Activated naive CD4-positive, alpha-beta T cell treated with anti-CD3 and anti-CD28 coated beads, Interleukin-2, amount 50 U/mL, for 16 hours (primary cell): ENCODE data around the gene NRP2.

Experiments
- DNase-seq: peaks from one replicate; pipeline ENCODE4 v3.0.0-alpha.2; 2020

Gene NRP2

DNA sequence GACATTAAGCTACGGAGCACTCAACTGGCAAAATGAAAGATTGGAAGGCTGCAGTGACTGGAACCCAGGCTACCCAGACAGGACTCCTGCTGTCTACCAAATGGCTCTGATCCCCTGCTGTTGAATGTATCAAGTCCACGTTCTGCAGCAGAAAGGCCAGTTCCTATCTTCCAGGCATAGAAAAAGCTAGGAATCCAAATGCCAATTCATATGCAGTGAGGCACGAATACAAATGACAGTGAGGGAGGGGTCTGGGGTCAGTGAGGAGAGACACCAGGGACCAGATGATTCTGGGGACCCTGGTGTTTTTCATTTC lies 5.3 kb downstream of the NRP2 start:
- no peak for DNase-seq

GRCh38 chr2:205688417-205689200 lies 6.3 kb downstream of the NRP2 start:
- no peak for DNase-seq

DNA sequence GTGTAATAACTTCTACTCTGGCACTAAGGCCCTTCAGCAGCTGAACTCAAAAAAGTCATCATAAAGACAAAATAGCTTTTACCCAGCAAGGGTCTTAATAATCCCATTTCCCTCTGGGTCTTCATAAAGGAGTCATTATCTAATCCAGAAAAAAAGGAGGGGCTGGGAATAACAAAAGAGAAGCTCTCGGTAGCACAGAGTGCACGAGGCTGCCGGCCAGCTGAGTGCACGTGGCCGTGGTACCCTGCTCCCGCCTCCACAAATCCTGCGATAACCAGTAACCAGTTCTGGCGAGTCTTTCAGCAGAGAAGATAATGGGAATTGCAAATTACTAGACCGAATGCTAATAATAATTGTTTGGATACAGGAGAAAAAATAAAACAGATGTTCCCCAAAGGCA lies 7.5 kb downstream of the NRP2 start:
- no peak for DNase-seq

DNA sequence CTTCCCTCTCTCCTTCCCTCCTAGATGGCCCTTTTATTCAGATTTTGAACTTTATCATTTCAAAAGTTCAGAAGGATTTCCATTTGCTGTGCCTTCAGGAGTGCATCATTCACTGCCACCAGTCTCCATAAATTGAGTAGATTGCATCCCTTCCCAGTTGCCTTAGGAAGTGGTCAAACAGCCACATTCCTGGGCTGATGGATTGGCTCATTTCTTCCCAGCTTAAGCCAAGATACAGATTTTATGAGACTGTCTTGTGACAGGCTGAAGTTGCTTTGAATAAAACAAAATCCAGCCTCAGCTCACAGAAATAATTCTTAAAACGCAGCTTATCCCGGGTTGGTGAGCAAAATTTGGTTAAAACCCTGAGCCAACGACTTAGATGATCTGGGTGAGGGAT lies 9.8 kb downstream of the NRP2 start:
- DNase-seq: no peak

DNA sequence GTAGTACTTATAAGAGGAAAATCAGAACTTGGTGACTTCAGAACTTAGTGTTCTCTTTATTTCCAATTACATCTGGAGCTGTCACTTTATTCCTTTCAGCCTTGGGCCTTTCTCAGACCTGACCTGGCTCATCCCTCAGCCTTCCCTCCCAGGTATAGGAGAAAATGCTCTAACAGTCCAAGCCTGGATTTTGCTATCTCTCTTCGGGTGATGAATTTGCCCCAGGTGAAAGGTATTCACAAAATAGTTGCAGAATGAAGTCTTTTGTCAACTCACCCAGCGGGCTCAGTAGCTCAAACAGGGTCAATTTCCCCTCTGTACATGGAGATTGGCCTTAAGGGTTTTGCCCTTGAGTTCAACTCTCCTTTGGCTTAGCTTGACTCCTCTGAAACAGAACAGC lies 12.0 kb downstream of the NRP2 start:
- DNase-seq: no peak

- DNase-seq: no peak
These were observed 13.2 kb downstream of the NRP2 start for GRCh38 chr2:205695460-205695991.

DNA sequence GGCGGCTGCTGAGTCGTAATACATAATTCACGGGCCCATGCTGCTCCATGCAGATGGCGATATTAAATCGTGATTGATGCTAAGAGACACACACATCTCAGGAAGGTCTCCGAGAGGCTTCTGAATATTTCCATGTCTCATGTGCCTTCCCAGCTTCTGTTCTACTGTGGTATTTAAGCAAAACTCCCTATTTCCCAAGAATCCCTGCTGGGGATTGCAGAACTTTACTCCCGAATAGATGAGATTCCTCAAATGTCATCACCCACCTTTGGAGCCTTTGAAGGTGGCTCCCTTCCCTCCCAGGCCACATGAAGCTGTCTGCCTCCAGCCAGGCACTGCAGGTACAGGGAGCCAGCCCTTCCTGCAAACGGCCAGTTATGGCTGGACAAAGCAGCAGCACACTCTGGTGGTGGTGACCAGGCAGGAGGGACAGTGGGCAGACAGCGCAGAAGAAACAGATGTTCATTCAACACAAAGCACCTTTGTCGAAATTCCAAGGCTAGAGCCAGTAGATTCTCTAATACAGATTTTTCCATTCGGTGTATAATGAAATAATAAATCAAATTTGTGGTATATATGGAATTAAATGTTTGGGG lies 14.1 kb downstream of the NRP2 start:
- no peak for DNase-seq

DNA sequence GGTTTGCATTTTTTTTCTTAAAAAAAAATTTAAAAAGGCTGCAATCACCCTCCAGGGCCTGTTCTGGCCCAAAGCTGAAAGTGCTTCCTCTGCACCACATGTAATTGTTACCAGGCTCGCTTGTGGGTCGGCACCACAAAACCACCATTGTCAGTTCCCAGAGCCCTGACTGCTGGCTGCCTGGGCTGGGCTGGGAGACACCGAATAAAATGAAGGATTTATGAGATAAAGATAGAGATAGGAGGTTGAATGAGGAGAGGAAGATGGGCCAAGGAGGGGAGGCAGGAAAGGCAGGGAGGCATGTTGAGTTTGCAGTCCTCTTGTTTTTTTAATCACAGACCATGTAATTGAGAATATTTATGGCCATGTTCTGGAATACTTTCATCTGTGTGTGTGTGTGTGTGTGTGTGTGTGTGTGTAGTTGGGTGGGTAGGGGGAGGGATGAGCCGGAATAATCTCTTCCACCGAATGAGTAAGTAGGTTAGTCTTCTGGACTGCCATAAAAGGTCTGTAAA lies 14.7 kb downstream of the NRP2 start:
- DNase-seq: no peak

DNA sequence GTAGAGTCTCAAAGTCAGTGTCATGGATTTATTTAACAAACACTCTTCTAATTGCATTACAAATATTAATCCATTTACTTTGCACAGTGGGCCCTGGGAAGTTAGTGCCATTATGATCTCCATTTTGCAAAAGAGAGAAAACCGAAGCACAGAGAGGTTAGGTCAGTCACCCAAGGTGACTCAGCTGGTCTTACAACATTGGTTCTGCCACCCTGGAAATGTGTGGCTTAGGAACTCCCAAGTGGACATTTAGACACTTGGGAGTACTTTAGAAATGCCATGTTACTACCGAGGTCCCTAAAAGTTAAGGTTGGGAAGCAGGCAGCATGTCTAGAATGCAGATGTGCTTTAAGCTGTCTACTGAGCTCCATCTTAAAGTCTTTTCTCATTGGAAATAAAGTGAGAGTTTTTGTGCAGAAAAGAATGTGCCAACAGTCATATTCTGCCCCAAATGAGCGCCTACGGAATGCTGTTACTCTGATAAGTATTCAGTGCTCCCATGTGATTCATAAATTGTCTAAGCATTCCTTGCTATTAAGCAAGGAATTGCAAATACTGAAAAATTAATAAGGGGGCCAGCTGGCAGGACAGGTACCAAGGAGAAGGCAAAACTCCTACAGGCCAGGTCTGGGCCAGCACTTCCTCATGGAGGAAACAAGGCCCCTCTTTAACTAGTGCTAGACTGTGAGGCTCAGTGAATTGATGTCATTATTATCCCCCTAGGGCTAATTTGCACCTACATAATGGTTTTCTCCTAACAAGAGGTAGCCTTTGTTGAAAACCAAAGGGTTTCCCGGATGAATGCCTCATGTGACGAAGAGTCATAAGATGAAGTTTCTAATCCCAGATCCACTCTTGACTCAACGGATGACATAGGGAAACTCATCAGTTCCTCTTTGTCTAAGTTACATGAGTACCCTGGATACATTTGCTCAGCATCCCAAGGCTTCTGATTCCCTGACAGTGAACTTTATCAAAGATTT lies 16.3 kb downstream of the NRP2 start:
- DNase-seq: no peak

GRCh38 chr2:205699515-205700289 lies 17.4 kb downstream of the NRP2 start:
- DNase-seq: no peak

- no peak for DNase-seq
These were observed 18.2 kb downstream of the NRP2 start for GRCh38 chr2:205700331-205701132.

- no peak for DNase-seq
These were observed 19.2 kb downstream of the NRP2 start for GRCh38 chr2:205701509-205701908.

DNA sequence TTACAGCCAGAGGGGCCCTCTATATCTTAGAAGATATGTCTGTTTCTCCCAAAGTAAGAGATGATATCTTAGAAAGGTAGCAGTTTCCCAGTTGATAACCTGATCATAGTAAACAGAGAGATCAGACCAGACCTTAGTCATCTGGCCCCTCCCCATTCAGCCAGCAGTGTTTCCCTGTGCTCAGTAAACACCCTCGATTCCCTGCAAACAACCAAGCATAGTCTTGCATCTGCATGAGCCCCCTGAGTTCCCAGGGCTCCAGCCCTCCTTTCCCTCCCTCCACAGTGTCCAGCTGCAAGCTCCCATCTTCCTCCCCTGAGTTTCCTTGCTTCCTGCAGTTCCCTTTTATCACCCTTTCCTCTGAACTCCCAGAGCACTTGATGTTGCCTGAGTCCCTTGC lies 20.3 kb downstream of the NRP2 start:
- DNase-seq: no peak

- no peak for DNase-seq
These were observed 21.3 kb downstream of the NRP2 start for GRCh38 chr2:205703471-205704126.

GRCh38 chr2:205704127-205704741 lies 21.9 kb downstream of the NRP2 start:
- DNase-seq: no peak

DNA sequence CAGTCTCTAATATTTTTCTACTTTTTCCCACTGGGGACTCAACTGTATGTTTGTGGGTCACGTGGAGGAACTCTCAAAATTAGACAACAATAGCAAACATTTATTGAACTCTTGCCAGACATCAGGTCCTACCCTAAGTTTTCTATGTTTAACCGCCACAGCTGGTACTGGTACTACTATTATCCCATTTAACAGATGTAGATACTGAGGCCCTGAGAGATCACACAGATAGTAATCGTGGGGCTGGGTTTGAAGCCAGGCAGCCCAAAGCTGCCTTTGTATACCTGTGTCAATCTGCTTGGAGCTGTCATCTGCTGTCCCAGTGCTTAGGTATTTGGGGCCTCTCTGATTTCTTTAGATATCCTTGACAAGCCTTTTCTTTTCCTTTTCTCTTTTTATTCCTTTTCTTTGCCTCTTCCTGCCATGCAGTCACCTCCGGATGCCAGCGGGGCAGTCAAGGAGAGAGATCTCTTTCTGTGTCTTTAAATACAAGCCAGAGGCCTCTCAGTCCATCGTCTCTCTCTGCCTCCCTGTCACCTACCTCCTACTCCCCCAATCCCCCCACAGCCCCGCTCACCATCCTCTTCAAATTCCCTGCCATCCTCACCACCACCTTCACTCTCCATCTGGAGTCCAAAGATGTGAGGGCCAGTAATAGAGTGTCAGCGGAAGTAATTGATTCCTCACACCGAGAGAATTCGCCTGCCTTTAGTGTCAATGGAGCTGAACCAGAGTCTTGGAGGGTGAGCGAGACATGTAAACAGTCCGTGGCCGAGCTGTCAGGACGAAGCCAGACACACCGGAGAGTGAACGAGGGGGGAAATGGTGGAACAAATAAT lies 23.4 kb downstream of the NRP2 start:
- no peak for DNase-seq

DNA sequence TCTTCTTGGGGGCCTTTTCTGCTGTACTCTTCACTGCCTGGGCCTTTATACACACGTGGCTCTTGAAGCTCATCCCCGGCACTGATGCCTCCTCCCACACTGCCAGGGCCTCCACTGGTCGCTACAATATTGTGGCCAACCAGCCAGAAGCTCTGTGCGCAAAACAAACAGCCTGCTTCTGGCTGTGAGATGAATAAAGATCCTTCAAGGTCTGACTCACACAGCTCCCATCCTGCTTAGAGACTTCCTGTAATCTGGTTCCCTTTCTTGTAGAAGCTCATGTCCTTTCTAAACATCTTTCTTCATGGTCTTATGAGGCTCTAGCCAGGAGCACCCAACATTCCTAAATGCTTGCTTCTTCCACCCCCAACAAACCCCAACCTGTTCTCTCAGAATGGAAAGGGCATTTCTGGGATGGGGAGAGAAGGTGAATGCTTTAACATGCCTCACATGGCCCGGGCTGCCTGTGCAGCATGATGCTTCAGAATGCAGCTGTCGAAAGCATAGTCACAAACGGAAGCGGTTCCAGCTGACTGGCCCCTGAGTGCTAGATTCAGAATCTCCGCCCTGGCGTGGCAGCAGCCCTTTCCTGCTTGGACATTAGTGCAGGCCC lies 24.6 kb downstream of the NRP2 start:
- DNase-seq: peak; percentile 40

DNA sequence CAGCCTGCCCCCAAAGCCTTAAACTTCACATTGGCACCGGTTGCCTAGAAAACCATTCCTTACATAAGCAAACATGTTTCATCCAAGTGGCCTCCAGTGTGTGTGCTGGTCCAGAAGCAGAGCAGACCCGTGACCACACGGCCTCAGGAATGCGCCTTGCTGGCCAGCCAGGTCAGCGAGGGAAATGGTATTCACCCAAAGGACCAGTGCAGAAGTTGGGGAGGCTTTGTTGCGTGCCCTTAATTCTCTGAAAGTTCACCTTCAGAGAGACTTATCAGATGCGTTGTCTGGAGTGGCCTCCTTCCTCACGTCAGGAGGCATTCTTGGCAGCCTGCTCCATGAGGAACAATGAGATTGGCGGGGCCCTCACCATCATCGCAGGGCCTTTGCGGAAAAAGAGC lies 25.9 kb downstream of the NRP2 start:
- DNase-seq: no peak

DNA sequence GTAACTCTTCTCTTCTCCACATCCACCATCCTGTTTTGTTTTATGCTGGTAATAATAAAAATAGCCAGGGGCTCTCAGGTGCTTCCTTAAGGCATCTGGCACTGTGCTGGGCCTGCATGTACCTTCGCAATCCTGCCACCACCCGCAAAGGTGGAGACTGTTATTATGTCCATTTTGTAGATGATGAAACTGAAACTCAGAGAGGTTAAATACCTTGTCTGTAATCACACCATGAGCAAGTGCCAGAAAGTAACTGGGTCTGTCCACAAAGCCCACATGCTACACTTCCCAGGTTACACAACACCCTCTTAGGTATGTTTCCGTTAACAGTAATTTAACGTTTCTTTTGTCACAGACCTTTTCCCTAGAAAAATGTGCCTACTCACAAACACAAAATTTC lies 27.0 kb downstream of the NRP2 start:
- no peak for DNase-seq
